ENCODE results near the gene HS3ST6. TPM values are rescaled to one million over a fixed set of nuclear protein-coding genes. Genes with fewer than 3 reads are reported as not detected.

HS3ST6 gene
- total and polyA plus RNA-seq, 2 of the 13 experiments (the other 11 are each of a cell fraction or from before 2014, with no cell fraction given): not detected

DNA sequence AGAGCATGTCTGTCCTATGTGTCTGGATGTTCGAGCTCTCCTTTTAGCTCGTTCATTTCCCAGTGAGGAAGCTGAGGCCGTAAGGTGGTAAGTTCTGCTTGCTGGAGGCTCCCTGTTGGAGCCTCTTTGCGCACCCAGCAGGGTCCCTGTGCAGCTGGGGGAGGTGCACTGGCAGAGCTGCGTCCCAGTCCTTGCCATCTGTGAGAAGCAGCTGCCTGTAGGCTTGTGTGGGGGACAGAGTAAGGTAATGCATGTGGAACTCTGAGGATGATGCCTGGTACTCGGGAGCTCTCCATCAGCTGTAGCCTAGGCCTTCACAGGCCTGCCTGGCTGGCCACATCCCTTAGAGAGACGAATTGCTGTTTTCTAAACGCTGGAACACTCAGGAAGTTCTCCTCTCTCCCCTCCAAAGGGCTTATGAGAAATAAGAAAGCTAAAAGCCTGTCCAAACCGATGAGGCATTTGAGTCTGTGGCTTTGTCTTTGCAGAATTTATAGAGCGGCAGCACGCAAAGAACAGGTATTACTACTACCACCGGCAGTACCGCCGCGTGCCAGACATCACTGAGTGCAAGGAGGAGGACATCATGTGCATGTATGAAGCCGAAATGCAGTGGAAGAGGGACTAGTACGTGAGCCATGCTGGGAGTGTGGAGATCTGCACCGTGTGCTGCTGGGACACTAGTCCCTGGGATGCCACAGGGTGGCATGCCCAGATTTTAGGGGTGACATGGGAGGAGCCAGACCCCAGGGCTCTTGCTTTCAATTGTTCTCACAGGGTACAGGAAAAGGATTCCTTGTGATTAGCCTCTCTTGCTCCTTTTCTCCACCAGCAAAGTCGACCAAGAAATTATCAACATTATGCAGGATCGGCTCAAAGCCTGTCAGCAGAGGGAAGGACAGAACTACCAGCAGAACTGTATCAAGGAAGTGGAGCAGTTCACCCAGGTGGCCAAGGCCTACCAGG, 42.7 kb upstream of the HS3ST6 start (continued):
- TF ChIP-seq FOSL1 (CRISPR knock-in tag; IDR thresholded peaks at IDR 0.05; ENCODE audit: borderline replicate concordance) (no peak), ZNF850 (CRISPR knock-in tag; conservative IDR thresholded peaks at IDR 0.05) (no peak), THAP11 (CRISPR knock-in tag; IDR thresholded peaks at IDR 0.05) (0 out of 2 replicates have a peak, but pooled peaks have one; percentile 34), HNRNPH1 (optimal IDR thresholded peaks at IDR 0.05; ENCODE audit: low read depth, low read length) (no peak), ZNF256 (CRISPR knock-in tag; conservative IDR thresholded peaks at IDR 0.05) (no peak), ZSCAN30 (CRISPR knock-in tag; IDR thresholded peaks at IDR 0.05) (no peak; the same call in 1 of the 2 replicates), ZNF780A (CRISPR knock-in tag; IDR thresholded peaks at IDR 0.05) (0 out of 2 replicates have a peak, but pooled peaks have one; percentile 11), HOXD1 (CRISPR knock-in tag; IDR thresholded peaks at IDR 0.05) (no peak), GATAD2A (CRISPR knock-in tag; IDR thresholded peaks at IDR 0.05) (0 out of 2 replicates have a peak, but pooled peaks have one; percentile 29), NONO (IDR thresholded peaks at IDR 0.05) (no peak), NONO (CRISPR knock-in tag; conservative IDR thresholded peaks at IDR 0.05) (peak; percentile 54; the same call in 1 of the 2 replicates), FOXJ3 (CRISPR knock-in tag; IDR thresholded peaks at IDR 0.05; ENCODE audit: borderline replicate concordance) (no peak), ZC3H13 (CRISPR knock-in tag; IDR thresholded peaks at IDR 0.05) (peak; percentile 72; the same call in 1 of the 2 replicates), YEATS2 (CRISPR knock-in tag; IDR thresholded peaks at IDR 0.05; ENCODE audit: borderline replicate concordance) (0 out of 2 replicates have a peak, but pooled peaks have one; percentile 6), ESRRA (CRISPR knock-in tag; IDR thresholded peaks at IDR 0.05; ENCODE audit: low read depth) (no peak), ZSCAN20 (CRISPR knock-in tag; IDR thresholded peaks at IDR 0.05; ENCODE audit: borderline replicate concordance) (0 out of 2 replicates have a peak, but pooled peaks have one; percentile 2), ZNF17 (CRISPR knock-in tag; IDR thresholded peaks at IDR 0.05) (no peak), ZNF235 (CRISPR knock-in tag; IDR thresholded peaks at IDR 0.05; ENCODE audit: borderline replicate concordance) (no peak), RBFOX2 (IDR thresholded peaks at IDR 0.05; ENCODE audit: low read depth, low read length) (peak; percentile 57; the same call in 1 of the 2 replicates)
- TF ChIP-seq, protein P1, sequence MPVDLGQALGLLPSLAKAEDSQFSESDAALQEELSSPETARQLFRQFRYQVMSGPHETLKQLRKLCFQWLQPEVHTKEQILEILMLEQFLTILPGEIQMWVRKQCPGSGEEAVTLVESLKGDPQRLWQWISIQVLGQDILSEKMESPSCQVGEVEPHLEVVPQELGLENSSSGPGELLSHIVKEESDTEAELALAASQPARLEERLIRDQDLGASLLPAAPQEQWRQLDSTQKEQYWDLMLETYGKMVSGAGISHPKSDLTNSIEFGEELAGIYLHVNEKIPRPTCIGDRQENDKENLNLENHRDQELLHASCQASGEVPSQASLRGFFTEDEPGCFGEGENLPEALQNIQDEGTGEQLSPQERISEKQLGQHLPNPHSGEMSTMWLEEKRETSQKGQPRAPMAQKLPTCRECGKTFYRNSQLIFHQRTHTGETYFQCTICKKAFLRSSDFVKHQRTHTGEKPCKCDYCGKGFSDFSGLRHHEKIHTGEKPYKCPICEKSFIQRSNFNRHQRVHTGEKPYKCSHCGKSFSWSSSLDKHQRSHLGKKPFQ (CRISPR knock-in tag; IDR thresholded peaks at IDR 0.05; ENCODE audit: insufficient replicate concordance): no peak
- TF ChIP-seq, protein P2, sequence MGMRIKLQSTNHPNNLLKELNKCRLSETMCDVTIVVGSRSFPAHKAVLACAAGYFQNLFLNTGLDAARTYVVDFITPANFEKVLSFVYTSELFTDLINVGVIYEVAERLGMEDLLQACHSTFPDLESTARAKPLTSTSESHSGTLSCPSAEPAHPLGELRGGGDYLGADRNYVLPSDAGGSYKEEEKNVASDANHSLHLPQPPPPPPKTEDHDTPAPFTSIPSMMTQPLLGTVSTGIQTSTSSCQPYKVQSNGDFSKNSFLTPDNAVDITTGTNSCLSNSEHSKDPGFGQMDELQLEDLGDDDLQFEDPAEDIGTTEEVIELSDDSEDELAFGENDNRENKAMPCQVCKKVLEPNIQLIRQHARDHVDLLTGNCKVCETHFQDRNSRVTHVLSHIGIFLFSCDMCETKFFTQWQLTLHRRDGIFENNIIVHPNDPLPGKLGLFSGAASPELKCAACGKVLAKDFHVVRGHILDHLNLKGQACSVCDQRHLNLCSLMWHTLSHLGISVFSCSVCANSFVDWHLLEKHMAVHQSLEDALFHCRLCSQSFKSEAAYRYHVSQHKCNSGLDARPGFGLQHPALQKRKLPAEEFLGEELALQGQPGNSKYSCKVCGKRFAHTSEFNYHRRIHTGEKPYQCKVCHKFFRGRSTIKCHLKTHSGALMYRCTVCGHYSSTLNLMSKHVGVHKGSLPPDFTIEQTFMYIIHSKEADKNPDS (CRISPR knock-in tag; IDR thresholded peaks at IDR 0.05): no peak
- TF ChIP-seq, protein P3, sequence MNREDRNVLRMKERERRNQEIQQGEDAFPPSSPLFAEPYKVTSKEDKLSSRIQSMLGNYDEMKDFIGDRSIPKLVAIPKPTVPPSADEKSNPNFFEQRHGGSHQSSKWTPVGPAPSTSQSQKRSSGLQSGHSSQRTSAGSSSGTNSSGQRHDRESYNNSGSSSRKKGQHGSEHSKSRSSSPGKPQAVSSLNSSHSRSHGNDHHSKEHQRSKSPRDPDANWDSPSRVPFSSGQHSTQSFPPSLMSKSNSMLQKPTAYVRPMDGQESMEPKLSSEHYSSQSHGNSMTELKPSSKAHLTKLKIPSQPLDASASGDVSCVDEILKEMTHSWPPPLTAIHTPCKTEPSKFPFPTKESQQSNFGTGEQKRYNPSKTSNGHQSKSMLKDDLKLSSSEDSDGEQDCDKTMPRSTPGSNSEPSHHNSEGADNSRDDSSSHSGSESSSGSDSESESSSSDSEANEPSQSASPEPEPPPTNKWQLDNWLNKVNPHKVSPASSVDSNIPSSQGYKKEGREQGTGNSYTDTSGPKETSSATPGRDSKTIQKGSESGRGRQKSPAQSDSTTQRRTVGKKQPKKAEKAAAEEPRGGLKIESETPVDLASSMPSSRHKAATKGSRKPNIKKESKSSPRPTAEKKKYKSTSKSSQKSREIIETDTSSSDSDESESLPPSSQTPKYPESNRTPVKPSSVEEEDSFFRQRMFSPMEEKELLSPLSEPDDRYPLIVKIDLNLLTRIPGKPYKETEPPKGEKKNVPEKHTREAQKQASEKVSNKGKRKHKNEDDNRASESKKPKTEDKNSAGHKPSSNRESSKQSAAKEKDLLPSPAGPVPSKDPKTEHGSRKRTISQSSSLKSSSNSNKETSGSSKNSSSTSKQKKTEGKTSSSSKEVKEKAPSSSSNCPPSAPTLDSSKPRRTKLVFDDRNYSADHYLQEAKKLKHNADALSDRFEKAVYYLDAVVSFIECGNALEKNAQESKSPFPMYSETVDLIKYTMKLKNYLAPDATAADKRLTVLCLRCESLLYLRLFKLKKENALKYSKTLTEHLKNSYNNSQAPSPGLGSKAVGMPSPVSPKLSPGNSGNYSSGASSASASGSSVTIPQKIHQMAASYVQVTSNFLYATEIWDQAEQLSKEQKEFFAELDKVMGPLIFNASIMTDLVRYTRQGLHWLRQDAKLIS (CRISPR knock-in tag; IDR thresholded peaks at IDR 0.05): peak; percentile 84; the same call in 1 of the 2 replicates
